ENCODE measurements around the gene TTLL5.

Gene TTLL5

GRCh38 chr14:75821831-75822521 lies 160.9 kb downstream of the TTLL5 start:
- TF ChIP-seq GABPA (IDR thresholded peaks at IDR 0.05; ENCODE audit: low read depth) (no peak), CTCF (IDR thresholded peaks at IDR 0.05; ENCODE audit: insufficient read depth, low read length) (no peak), REST (IDR thresholded peaks at IDR 0.05; ENCODE audit: insufficient replicate concordance, low read depth) (no peak), POLR2AphosphoS5 (IDR thresholded peaks at IDR 0.05; ENCODE audit: low read depth) (no peak), SPI1 (IDR thresholded peaks at IDR 0.05; ENCODE audit: borderline replicate concordance, low read depth) (no peak)
- no peak for DNase-seq (ENCODE audit: low read depth in 1 of 2, low spot score in 1 of 2)
- Histone ChIP-seq H3K27ac (replicated peaks) (no peak overlapping the region), H3K27me3 (ENCODE audit: insufficient read depth, poor library complexity, severe bottlenecking) (no peaks in the 10 kb centered on the region), H3K4me3 (replicated peaks; ENCODE audit: insufficient read depth, low read length) (no peak overlapping the region)

GRCh38 chr14:75822522-75823141 lies 161.6 kb downstream of the TTLL5 start:
- Histone ChIP-seq H3K4me3 (replicated peaks; ENCODE audit: insufficient read depth, low read length) (no peak overlapping the region), H3K27ac (replicated peaks) (no peak overlapping the region), H3K27me3 (ENCODE audit: insufficient read depth, poor library complexity, severe bottlenecking) (no peaks in the 10 kb centered on the region)
- no peak for DNase-seq (ENCODE audit: low read depth in 1 of 2, low spot score in 1 of 2)
- TF ChIP-seq CTCF (IDR thresholded peaks at IDR 0.05; ENCODE audit: insufficient read depth, low read length): no peak
- no peak for TF ChIP-seq GABPA (IDR thresholded peaks at IDR 0.05; ENCODE audit: low read depth)
- no peak for TF ChIP-seq SPI1 (IDR thresholded peaks at IDR 0.05; ENCODE audit: borderline replicate concordance, low read depth)
- TF ChIP-seq REST (IDR thresholded peaks at IDR 0.05; ENCODE audit: insufficient replicate concordance, low read depth): no peak
- TF ChIP-seq POLR2AphosphoS5 (IDR thresholded peaks at IDR 0.05; ENCODE audit: low read depth): no peak

- no peaks in the 10 kb centered on the region for H3K27me3 ChIP-seq (ENCODE audit: insufficient read depth, poor library complexity, severe bottlenecking)
- H3K4me3 ChIP-seq (replicated peaks; ENCODE audit: insufficient read depth, low read length): no peak overlapping the region
- no peak for TF ChIP-seq POLR2AphosphoS5 (IDR thresholded peaks at IDR 0.05; ENCODE audit: low read depth)
- TF ChIP-seq CTCF (IDR thresholded peaks at IDR 0.05; ENCODE audit: insufficient read depth, low read length): no peak
- no peak for TF ChIP-seq SPI1 (IDR thresholded peaks at IDR 0.05; ENCODE audit: borderline replicate concordance, low read depth)
- TF ChIP-seq REST (IDR thresholded peaks at IDR 0.05; ENCODE audit: insufficient replicate concordance, low read depth): no peak
- no peak overlapping the region for H3K27ac ChIP-seq (replicated peaks)
- no peak for DNase-seq (ENCODE audit: low read depth in 1 of 2, low spot score in 1 of 2)
Observed at GRCh38 chr14:75823334-75823733, 162.3 kb downstream of the TTLL5 start.
